ENCODE measurements around the gene FRMD3.

The FRMD3 gene

GRCh38 chr9:83219924-83220438 is 318.2 kb downstream of the FRMD3 start:
- FAIRE-seq: no peak

- FAIRE-seq: no peak
These were observed 318.9 kb downstream of the FRMD3 start for GRCh38 chr9:83219154-83219923.

- no peak for FAIRE-seq
These were observed 319.6 kb downstream of the FRMD3 start for GRCh38 chr9:83218411-83219090.

GRCh38 chr9:83209188-83209731 is 328.9 kb downstream of the FRMD3 start:
- no peak for FAIRE-seq

GRCh38 chr9:83208065-83208850 is 329.9 kb downstream of the FRMD3 start:
- no peak for FAIRE-seq

GRCh38 chr9:83204047-83204446 is 334.2 kb downstream of the FRMD3 start:
- no peak for FAIRE-seq

- FAIRE-seq: no peak
These were observed 337.7 kb downstream of the FRMD3 start for GRCh38 chr9:83200531-83200930.

- no peak for FAIRE-seq
These were observed 338.4 kb downstream of the FRMD3 start for GRCh38 chr9:83199832-83200231.

- no peak for FAIRE-seq
These were observed 339.0 kb downstream of the FRMD3 start for GRCh38 chr9:83199240-83199639.

- FAIRE-seq: no peak
These were observed 339.8 kb downstream of the FRMD3 start for GRCh38 chr9:83198371-83198770.

- no peak for FAIRE-seq
These were observed 340.6 kb downstream of the FRMD3 start for GRCh38 chr9:83197591-83197990.

- FAIRE-seq: no peak
These were observed 341.3 kb downstream of the FRMD3 start for GRCh38 chr9:83196946-83197345.

Measured in colon (tissue), 2 donors.